Activated T-helper 17 cell treated with anti-CD3 and anti-CD28 coated beads, Interleukin-2, amount 50 U/mL, for 72 hours (primary cell): ENCODE data around the gene NSD1. TPM values are rescaled to one million over a fixed set of nuclear protein-coding genes. Genes with fewer than 3 reads are reported as not detected.
A peak's percentile ranks its signal among the peaks of the same experiment; 100 is the strongest.

Experiments
- ATAC-seq: fragments of 150-1000 bp; cut with Tn5 transposase; replicated peaks from 2 replicates; pipeline ENCODE4 v1.10.0; 2021; ENCODE audit warnings: mild to moderate bottlenecking, moderate library complexity
- H3K27ac Mint-ChIP-seq: one replicate; pipeline ENCODE4 v1.8.0; 2022; ENCODE audit warnings: mixed read lengths
- H3K27me3 Mint-ChIP-seq: one replicate; pipeline ENCODE4 v1.8.0; 2022; ENCODE audit warnings: mixed read lengths
- H3K36me3 Mint-ChIP-seq: one replicate; pipeline ENCODE4 v1.8.0; 2022; ENCODE audit warnings: low read depth, mild to moderate bottlenecking, mixed read lengths
- H3K4me1 Mint-ChIP-seq: one replicate; pipeline ENCODE4 v1.8.0; 2022; ENCODE audit warnings: mixed read lengths
- H3K4me3 Mint-ChIP-seq: one replicate; pipeline ENCODE4 v1.8.0; 2022; ENCODE audit warnings: mild to moderate bottlenecking, mixed read lengths
- H3K9me3 Mint-ChIP-seq: one replicate; pipeline ENCODE4 v1.8.0; 2022; ENCODE audit warnings: mixed read lengths
- total RNA-seq, 2 donors: library from RNA; stranded (reverse); gene quantifications; one replicate each; pipeline ENCODE4 v1.2.3, GENCODE V29; 2022

The NSD1 gene
- total RNA-seq, 2 donors from 2014 or later = 66.7 to 86.1 TPM

- peaks cover 13% of the 10 kb centered on the region for H3K4me1 Mint-ChIP-seq
- peak overlapping the region; percentile 72 for H3K27ac Mint-ChIP-seq
- ATAC-seq = peak; percentile 48
- H3K9me3 Mint-ChIP-seq = no peaks in the 10 kb centered on the region
- H3K4me3 Mint-ChIP-seq = no peak overlapping the region
- H3K36me3 Mint-ChIP-seq = no peaks in the 10 kb centered on the region
- no peaks in the 10 kb centered on the region for H3K27me3 Mint-ChIP-seq
These were observed 21.7 kb upstream of the NSD1 start for GRCh38 chr5:177111720-177112394.

- Mint-ChIP-seq H3K27me3 (no peaks in the 10 kb centered on the region), H3K4me3 (no peak overlapping the region), H3K4me1 (peaks cover 13% of the 10 kb centered on the region), H3K36me3 (no peaks in the 10 kb centered on the region), H3K27ac (peak overlapping the region; percentile 63), H3K9me3 (no peaks in the 10 kb centered on the region)
- no peak for ATAC-seq
These were observed 20.9 kb upstream of the NSD1 start for GRCh38 chr5:177112589-177113220.

- H3K4me1 Mint-ChIP-seq = peaks cover 13% of the 10 kb centered on the region
- H3K4me3 Mint-ChIP-seq = peak overlapping the region; percentile 2
- no peaks in the 10 kb centered on the region for H3K36me3 Mint-ChIP-seq
- H3K9me3 Mint-ChIP-seq = no peaks in the 10 kb centered on the region
- ATAC-seq = peak; percentile 45
- peak overlapping the region; percentile 63 for H3K27ac Mint-ChIP-seq
- H3K27me3 Mint-ChIP-seq = no peaks in the 10 kb centered on the region
These were observed 19.8 kb upstream of the NSD1 start for GRCh38 chr5:177113566-177114424.

- peak overlapping the region; percentile 81 for H3K27ac Mint-ChIP-seq
- no peaks in the 10 kb centered on the region for H3K36me3 Mint-ChIP-seq
- no peaks in the 10 kb centered on the region for H3K27me3 Mint-ChIP-seq
- H3K9me3 Mint-ChIP-seq = no peaks in the 10 kb centered on the region
- ATAC-seq = peak; percentile 100
- peaks cover 10% of the 10 kb centered on the region for H3K4me1 Mint-ChIP-seq
- peak overlapping the region; percentile 76 for H3K4me3 Mint-ChIP-seq
These were observed 16.8 kb upstream of the NSD1 start for GRCh38 chr5:177116631-177117373.

- Mint-ChIP-seq H3K4me1 (peaks cover 8% of the 10 kb centered on the region), H3K27ac (peak overlapping the region; percentile 81), H3K27me3 (no peaks in the 10 kb centered on the region), H3K9me3 (no peaks in the 10 kb centered on the region), H3K4me3 (peak overlapping the region; percentile 76), H3K36me3 (no peaks in the 10 kb centered on the region)
- no peak for ATAC-seq
These were observed 16.0 kb upstream of the NSD1 start for GRCh38 chr5:177117441-177118045.

GRCh38 chr5:177122566-177122965 is 11.0 kb upstream of the NSD1 start:
- Mint-ChIP-seq H3K27ac (no peak overlapping the region), H3K9me3 (no peaks in the 10 kb centered on the region), H3K36me3 (no peaks in the 10 kb centered on the region), H3K4me3 (no peak overlapping the region), H3K27me3 (no peaks in the 10 kb centered on the region), H3K4me1 (no peaks in the 10 kb centered on the region)
- no peak for ATAC-seq

GRCh38 chr5:177123789-177124485 is 9.6 kb upstream of the NSD1 start:
- Mint-ChIP-seq H3K4me1 (peaks cover 9% of the 10 kb centered on the region), H3K27me3 (no peaks in the 10 kb centered on the region), H3K9me3 (no peaks in the 10 kb centered on the region), H3K36me3 (no peaks in the 10 kb centered on the region), H3K27ac (no peak overlapping the region), H3K4me3 (no peak overlapping the region)
- ATAC-seq = peak; percentile 22

- Mint-ChIP-seq H3K4me3 (no peak overlapping the region), H3K4me1 (peaks cover 15% of the 10 kb centered on the region), H3K27me3 (no peaks in the 10 kb centered on the region), H3K27ac (no peak overlapping the region), H3K9me3 (no peaks in the 10 kb centered on the region), H3K36me3 (no peaks in the 10 kb centered on the region)
- ATAC-seq = peak; percentile 74
These were observed 9.0 kb upstream of the NSD1 start for GRCh38 chr5:177124486-177124991.

- peaks cover 20% of the 10 kb centered on the region for H3K4me1 Mint-ChIP-seq
- H3K36me3 Mint-ChIP-seq = no peaks in the 10 kb centered on the region
- ATAC-seq = no peak
- no peaks in the 10 kb centered on the region for H3K9me3 Mint-ChIP-seq
- H3K4me3 Mint-ChIP-seq = no peak overlapping the region
- H3K27me3 Mint-ChIP-seq = no peaks in the 10 kb centered on the region
- no peak overlapping the region for H3K27ac Mint-ChIP-seq
These were observed 6.8 kb upstream of the NSD1 start for GRCh38 chr5:177126771-177127170.

GRCh38 chr5:177128551-177128981 is 5.0 kb upstream of the NSD1 start:
- peak overlapping the region; percentile 62 for H3K4me3 Mint-ChIP-seq
- no peaks in the 10 kb centered on the region for H3K36me3 Mint-ChIP-seq
- H3K9me3 Mint-ChIP-seq = no peaks in the 10 kb centered on the region
- peaks cover 20% of the 10 kb centered on the region for H3K4me1 Mint-ChIP-seq
- H3K27ac Mint-ChIP-seq = peak overlapping the region; percentile 88
- ATAC-seq = no peak
- no peaks in the 10 kb centered on the region for H3K27me3 Mint-ChIP-seq

GRCh38 chr5:177130211-177131018 is 3.2 kb upstream of the NSD1 start:
- no peaks in the 10 kb centered on the region for H3K27me3 Mint-ChIP-seq
- no peaks in the 10 kb centered on the region for H3K9me3 Mint-ChIP-seq
- no peak for ATAC-seq
- H3K36me3 Mint-ChIP-seq = peaks cover 12% of the 10 kb centered on the region
- H3K27ac Mint-ChIP-seq = peak overlapping the region; percentile 32
- no peak overlapping the region for H3K4me3 Mint-ChIP-seq
- peaks cover 23% of the 10 kb centered on the region for H3K4me1 Mint-ChIP-seq

GRCh38 chr5:177131019-177131320 is 2.6 kb upstream of the NSD1 start:
- Mint-ChIP-seq H3K4me3 (peak overlapping the region; percentile 48), H3K4me1 (peaks cover 27% of the 10 kb centered on the region), H3K27me3 (no peaks in the 10 kb centered on the region), H3K27ac (no peak overlapping the region), H3K9me3 (no peaks in the 10 kb centered on the region), H3K36me3 (peaks cover 18% of the 10 kb centered on the region)
- no peak for ATAC-seq
